ENCODE results near the gene SERPINB7.

DNA sequence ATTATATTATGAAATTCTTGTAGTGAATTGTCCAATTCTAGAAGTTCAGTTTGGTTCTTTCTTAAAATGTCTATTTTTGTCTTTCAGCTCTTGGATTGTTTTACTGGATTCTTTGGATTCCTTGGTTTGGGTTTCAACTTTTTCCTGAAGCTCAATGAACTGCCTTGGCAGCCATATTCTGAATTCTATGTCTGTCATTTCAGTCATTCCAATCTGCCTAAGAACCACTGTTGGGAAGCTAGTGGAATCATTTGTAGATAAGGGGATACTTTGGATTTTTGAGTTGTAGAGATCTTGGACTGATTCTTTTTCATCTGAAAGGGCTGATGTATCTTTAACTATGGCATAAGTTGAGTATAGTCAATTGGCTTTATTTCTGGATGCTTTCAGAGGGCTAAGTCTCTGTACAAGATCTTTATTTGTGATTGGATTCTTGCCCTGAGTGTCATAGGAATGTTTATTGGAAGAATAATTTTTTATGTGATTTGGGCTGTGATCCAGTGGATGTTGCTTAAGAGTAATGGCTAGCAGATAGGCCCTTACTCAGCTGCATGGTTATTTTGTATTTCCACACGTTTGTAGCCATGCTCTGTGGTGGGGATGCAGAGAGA lies 42.3 kb downstream of the SERPINB7 start:
- TF ChIP-seq, protein P1, sequence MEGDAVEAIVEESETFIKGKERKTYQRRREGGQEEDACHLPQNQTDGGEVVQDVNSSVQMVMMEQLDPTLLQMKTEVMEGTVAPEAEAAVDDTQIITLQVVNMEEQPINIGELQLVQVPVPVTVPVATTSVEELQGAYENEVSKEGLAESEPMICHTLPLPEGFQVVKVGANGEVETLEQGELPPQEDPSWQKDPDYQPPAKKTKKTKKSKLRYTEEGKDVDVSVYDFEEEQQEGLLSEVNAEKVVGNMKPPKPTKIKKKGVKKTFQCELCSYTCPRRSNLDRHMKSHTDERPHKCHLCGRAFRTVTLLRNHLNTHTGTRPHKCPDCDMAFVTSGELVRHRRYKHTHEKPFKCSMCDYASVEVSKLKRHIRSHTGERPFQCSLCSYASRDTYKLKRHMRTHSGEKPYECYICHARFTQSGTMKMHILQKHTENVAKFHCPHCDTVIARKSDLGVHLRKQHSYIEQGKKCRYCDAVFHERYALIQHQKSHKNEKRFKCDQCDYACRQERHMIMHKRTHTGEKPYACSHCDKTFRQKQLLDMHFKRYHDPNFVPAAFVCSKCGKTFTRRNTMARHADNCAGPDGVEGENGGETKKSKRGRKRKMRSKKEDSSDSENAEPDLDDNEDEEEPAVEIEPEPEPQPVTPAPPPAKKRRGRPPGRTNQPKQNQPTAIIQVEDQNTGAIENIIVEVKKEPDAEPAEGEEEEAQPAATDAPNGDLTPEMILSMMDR (conservative IDR thresholded peaks at IDR 0.05) = no peak
- no peak for TF ChIP-seq ZFX (IDR thresholded peaks at IDR 0.05)
